ENCODE data around the gene GOSR1.

- TF ChIP-seq ZNF10 (tag by site-specific recombination; IDR thresholded peaks at IDR 0.05): no peak
- no peak for TF ChIP-seq ZNF529 (tag by site-specific recombination; IDR thresholded peaks at IDR 0.05; ENCODE audit: insufficient replicate concordance)
- TF ChIP-seq PBX3 (CRISPR knock-in tag; IDR thresholded peaks at IDR 0.05): no peak
- no peak for TF ChIP-seq ZNF221 (tag by site-specific recombination; IDR thresholded peaks at IDR 0.05; ENCODE audit: borderline replicate concordance)
- no peak for TF ChIP-seq CTCF (tag by site-specific recombination; IDR thresholded peaks at IDR 0.05)
- no peak for TF ChIP-seq ZNF280C (tag by site-specific recombination; IDR thresholded peaks at IDR 0.05)
These were observed 40.6 kb downstream of the GOSR1 start for GRCh38 chr17:30517786-30518185.

Data from HEK293 (cell line).